ENCODE results near the gene FAM221B. TPM values are rescaled to one million over a fixed set of nuclear protein-coding genes. Genes with fewer than 3 reads are reported as not detected.

FAM221B gene
- total and polyA plus RNA-seq, 9 of the 15 experiments (the other 6 are each of a cell fraction or from before 2014, with no cell fraction given): 0.01 TPM; not detected in 8

GRCh38 chr9:35814106-35814840, 14.3 kb downstream of the FAM221B start (continued):
- TF ChIP-seq HES1 (IDR thresholded peaks at IDR 0.05; ENCODE audit: low read depth) (no peak), DIDO1 (tag; IDR thresholded peaks at IDR 0.05; ENCODE audit: low read depth) (no peak), NFRKB (IDR thresholded peaks at IDR 0.05; ENCODE audit: low read depth) (0 out of 2 replicates have a peak, but pooled peaks have one; percentile 73), ELK1 (CRISPR knock-in tag; IDR thresholded peaks at IDR 0.05) (no peak), ZNF639 (CRISPR knock-in tag; conservative IDR thresholded peaks at IDR 0.05 in 1 of 2, IDR thresholded peaks at IDR 0.05 in 1 of 2) (peak in 1 of 2 experiments; percentile 21; a peak in 1 of 4 replicates), CLOCK (CRISPR knock-in tag; IDR thresholded peaks at IDR 0.05; ENCODE audit: borderline replicate concordance) (no peak), IRF1 (CRISPR knock-in tag; IDR thresholded peaks at IDR 0.05; ENCODE audit: borderline replicate concordance) (no peak), ZNF586 (CRISPR knock-in tag; conservative IDR thresholded peaks at IDR 0.05) (no peak), MAFG (tag; conservative IDR thresholded peaks at IDR 0.05) (no peak), ZBTB49 (CRISPR knock-in tag; IDR thresholded peaks at IDR 0.05; ENCODE audit: borderline replicate concordance) (0 out of 2 replicates have a peak, but pooled peaks have one; percentile 62), TCFL5 (CRISPR knock-in tag; conservative IDR thresholded peaks at IDR 0.05) (no peak), MED1 (CRISPR knock-in tag; IDR thresholded peaks at IDR 0.05; ENCODE audit: borderline replicate concordance) (no peak), TGIF2 (CRISPR knock-in tag; IDR thresholded peaks at IDR 0.05) (no peak), SAFB2 (IDR thresholded peaks at IDR 0.05; ENCODE audit: borderline replicate concordance, low read depth, low read length, severe bottlenecking) (no peak)

All from K562 (cell line).